ENCODE measurements around the gene TTI1.

TTI1 gene

GRCh38 chr20:38055294-38055693 lies 22.0 kb upstream of the TTI1 start:
- FAIRE-seq = no peak

GRCh38 chr20:38054647-38055046 lies 21.4 kb upstream of the TTI1 start:
- FAIRE-seq = no peak

More at GRCh38 chr20:38055294-38055693, 22.0 kb upstream of the TTI1 start:
- DNase-seq (ENCODE audit: low spot score) = no peak

GRCh38 chr20:38052870-38053269 lies 19.6 kb upstream of the TTI1 start:
- FAIRE-seq = no peak
- no peak for DNase-seq (ENCODE audit: low spot score)

More at GRCh38 chr20:38054647-38055046, 21.4 kb upstream of the TTI1 start:
- no peak for DNase-seq (ENCODE audit: low spot score)

GRCh38 chr20:38050686-38051085 lies 17.4 kb upstream of the TTI1 start:
- DNase-seq (ENCODE audit: low spot score) (no peak), FAIRE-seq (no peak)

GRCh38 chr20:38049800-38050199 lies 16.5 kb upstream of the TTI1 start:
- peak; percentile 72 for FAIRE-seq
- peak; percentile 63 for DNase-seq (ENCODE audit: low spot score)

- DNase-seq (ENCODE audit: low spot score) (no peak), FAIRE-seq (no peak)
Observed at GRCh38 chr20:38046572-38046971, 13.3 kb upstream of the TTI1 start.

GRCh38 chr20:38044685-38045084 lies 11.4 kb upstream of the TTI1 start:
- no peak for DNase-seq (ENCODE audit: low spot score)
- FAIRE-seq = no peak

- FAIRE-seq (no peak), DNase-seq (ENCODE audit: low spot score) (peak; percentile 69)
Observed at GRCh38 chr20:38043512-38044300, 10.4 kb upstream of the TTI1 start.

- DNase-seq (ENCODE audit: low spot score) (no peak), FAIRE-seq (no peak)
Observed at GRCh38 chr20:38040276-38040675, 7.0 kb upstream of the TTI1 start.

GRCh38 chr20:38036366-38036765 lies 3.1 kb upstream of the TTI1 start:
- FAIRE-seq (no peak), DNase-seq (ENCODE audit: low spot score) (no peak)

GRCh38 chr20:38034961-38035360 lies 1.7 kb upstream of the TTI1 start:
- DNase-seq (ENCODE audit: low spot score) (no peak), FAIRE-seq (no peak)

- FAIRE-seq (no peak), DNase-seq (ENCODE audit: low spot score) (no peak)
Observed at GRCh38 chr20:38034108-38034649, 923 bp upstream of the TTI1 start.

- DNase-seq (ENCODE audit: low spot score) (no peak), FAIRE-seq (no peak)
Observed at GRCh38 chr20:38032585-38033329, 499 bp downstream of the TTI1 start.

- FAIRE-seq = no peak
- DNase-seq (ENCODE audit: low spot score) = no peak
Observed at GRCh38 chr20:38031957-38032356, 1.3 kb downstream of the TTI1 start.

- FAIRE-seq (no peak), DNase-seq (ENCODE audit: low spot score) (no peak)
Observed at GRCh38 chr20:38029453-38029852, 3.8 kb downstream of the TTI1 start.

GRCh38 chr20:38024496-38024895 lies 8.8 kb downstream of the TTI1 start:
- FAIRE-seq = no peak
- DNase-seq (ENCODE audit: low spot score) = no peak

- FAIRE-seq (no peak), DNase-seq (ENCODE audit: low spot score) (no peak)
Observed at GRCh38 chr20:38023181-38024001, 9.9 kb downstream of the TTI1 start.

GRCh38 chr20:38021087-38021772 lies 12.0 kb downstream of the TTI1 start:
- DNase-seq (ENCODE audit: low spot score) (no peak), FAIRE-seq (no peak)

- no peak for FAIRE-seq
Observed at GRCh38 chr20:38018385-38018784, 14.9 kb downstream of the TTI1 start.

GRCh38 chr20:38017959-38018358 lies 15.3 kb downstream of the TTI1 start:
- DNase-seq (ENCODE audit: low spot score) (no peak), FAIRE-seq (no peak)

More at GRCh38 chr20:38018385-38018784, 14.9 kb downstream of the TTI1 start:
- DNase-seq (ENCODE audit: low spot score) = no peak

- no peak for FAIRE-seq
Observed at GRCh38 chr20:38013887-38014286, 19.4 kb downstream of the TTI1 start.

More at GRCh38 chr20:38013887-38014286, 19.4 kb downstream of the TTI1 start:
- no peak for DNase-seq (ENCODE audit: low spot score)
